H9 (cell line): ENCODE measurements around the gene SGO1. TPM values are rescaled to one million over a fixed set of nuclear protein-coding genes. Genes with fewer than 3 reads are reported as not detected.

ENCODE experiments used
- DNase-seq: peaks from one replicate; pipeline ENCODE4 v3.0.0-alpha.2; 2017
- H2AFZ ChIP-seq: one replicate; pipeline ENCODE4 v1.6.1; 2013; ENCODE audit warnings: mild to moderate bottlenecking, low read length, control low read depth, moderate library complexity
- H2AK5ac ChIP-seq: 2 replicates; pipeline ENCODE4 v1.6.1; 2013; ENCODE audit warnings: low read length, control low read depth, mixed read lengths; ENCODE audit not compliant: insufficient read length
- H2BK120ac ChIP-seq: one replicate; pipeline ENCODE4 v1.6.1; 2013; ENCODE audit warnings: low read depth, mild to moderate bottlenecking, low read length, control low read depth, inconsistent platforms; ENCODE audit not compliant: poor library complexity, severe bottlenecking
- H2BK12ac ChIP-seq: 2 replicates; pipeline ENCODE4 v1.6.1; 2013; ENCODE audit warnings: low read length, control low read depth, mixed read lengths, low read depth; ENCODE audit not compliant: insufficient read length
- H2BK15ac ChIP-seq: 2 replicates; pipeline ENCODE4 v1.6.1; 2013; ENCODE audit warnings: low read depth, low read length, control low read depth
- H2BK20ac ChIP-seq: one replicate; pipeline ENCODE4 v1.6.1; 2013; ENCODE audit warnings: low read depth, mild to moderate bottlenecking, low read length, control low read depth, inconsistent platforms; ENCODE audit not compliant: poor library complexity, severe bottlenecking
- H2BK5ac ChIP-seq: 2 replicates; pipeline ENCODE4 v1.6.1; 2013; ENCODE audit warnings: low read length, control low read depth, mixed read lengths; ENCODE audit not compliant: insufficient read length
- H3K14ac ChIP-seq: 2 replicates; pipeline ENCODE4 v1.6.1; 2013; ENCODE audit warnings: low read length, control low read depth; ENCODE audit not compliant: insufficient read depth
- H3K18ac ChIP-seq: 2 replicates; pipeline ENCODE4 v1.6.1; 2013; ENCODE audit warnings: low read depth, mild to moderate bottlenecking, mixed read lengths, low read length, control low read depth; ENCODE audit not compliant: insufficient read length
- H3K23ac ChIP-seq: 2 replicates; pipeline ENCODE4 v1.6.1; 2013; ENCODE audit warnings: low read length, control low read depth, mixed read lengths, low read depth; ENCODE audit not compliant: insufficient read length
- H3K23me2 ChIP-seq: 2 replicates; pipeline ENCODE4 v1.6.1; 2013; ENCODE audit warnings: low read depth, mild to moderate bottlenecking, mixed read lengths, low read length, control low read depth; ENCODE audit not compliant: insufficient read length, poor library complexity, severe bottlenecking
- H3K27ac ChIP-seq: 2 replicates; pipeline ENCODE4 v1.5.1; 2013; ENCODE audit warnings: low read length, control low read depth, mixed read lengths, low read depth; ENCODE audit not compliant: insufficient read length
- H3K27me3 ChIP-seq: 2 replicates; pipeline ENCODE4 v1.6.1; 2013; ENCODE audit warnings: low read length, control low read depth, inconsistent platforms; ENCODE audit not compliant: insufficient read depth
- H3K4ac ChIP-seq: 2 replicates; pipeline ENCODE4 v1.6.1; 2013; ENCODE audit warnings: low read depth, mild to moderate bottlenecking, control low read depth, inconsistent platforms, low read length, moderate library complexity
- H3K4me1 ChIP-seq: 2 replicates; pipeline ENCODE4 v1.6.1; 2013; ENCODE audit warnings: low read length, control low read depth, inconsistent platforms; ENCODE audit not compliant: insufficient read depth
- H3K4me2 ChIP-seq: 2 replicates; pipeline ENCODE4 v1.6.1; 2013; ENCODE audit warnings: low read length, control low read depth, mixed read lengths; ENCODE audit not compliant: insufficient read length, insufficient read depth
- H3K56ac ChIP-seq: 2 replicates; pipeline ENCODE4 v1.6.1; 2013; ENCODE audit warnings: low read depth, mild to moderate bottlenecking, mixed read lengths, low read length, control low read depth; ENCODE audit not compliant: insufficient read length
- H3K79me1 ChIP-seq: 2 replicates; pipeline ENCODE4 v1.6.1; 2013; ENCODE audit warnings: low read depth, mild to moderate bottlenecking, moderate library complexity, low read length, control low read depth, inconsistent platforms; ENCODE audit not compliant: insufficient read depth, poor library complexity, severe bottlenecking
- H3K79me2 ChIP-seq: 2 replicates; pipeline ENCODE4 v1.6.1; 2013; ENCODE audit warnings: low read length, control low read depth, inconsistent platforms; ENCODE audit not compliant: insufficient read depth
- H3K9ac ChIP-seq: 2 replicates; pipeline ENCODE4 v1.6.1; 2013; ENCODE audit warnings: low read length, control low read depth, mixed read lengths; ENCODE audit not compliant: insufficient read length; ENCODE audit errors: extremely low read depth
- H3K9me3 ChIP-seq: one replicate; pipeline ENCODE4 v1.6.1; 2013; ENCODE audit warnings: low read depth, low read length, inconsistent platforms; ENCODE audit not compliant: control insufficient read depth
- H3T11ph ChIP-seq: one replicate; pipeline ENCODE4 v1.6.1; 2013; ENCODE audit warnings: mild to moderate bottlenecking, low read length, control low read depth, inconsistent platforms
- H4K20me1 ChIP-seq: one replicate; pipeline ENCODE4 v1.6.1; 2013; ENCODE audit not compliant: control insufficient read depth, insufficient read length, insufficient read depth
- H4K5ac ChIP-seq: 2 replicates; pipeline ENCODE4 v1.6.1; 2013; ENCODE audit warnings: low read depth, mild to moderate bottlenecking, mixed read lengths, low read length, control low read depth; ENCODE audit not compliant: insufficient read length
- H4K8ac ChIP-seq: replicated peaks from 2 replicates; pipeline ENCODE4 v1.6.1; 2013; ENCODE audit warnings: low read length, control low read depth, mixed read lengths, low read depth; ENCODE audit not compliant: insufficient read length
- H4K91ac ChIP-seq: 2 replicates; pipeline ENCODE4 v1.6.1; 2013; ENCODE audit warnings: low read depth, mild to moderate bottlenecking, moderate library complexity, mixed read lengths, low read length, control low read depth; ENCODE audit not compliant: insufficient read length
- H3K27ac Mint-ChIP-seq, 3 experiments: 2 replicates in 2 of 3; 3 replicates in 1 of 3; pipeline ENCODE4 v1.8.0; 2020 to 2021; ENCODE audit warnings: mixed read lengths in 3 of 3, mild to moderate bottlenecking in 1 of 3, moderate library complexity in 1 of 3
- H3K27me3 Mint-ChIP-seq: 2 replicates; pipeline ENCODE4 v1.8.0; 2021; ENCODE audit warnings: low read depth, mild to moderate bottlenecking, moderate library complexity, mixed read lengths
- H3K36me3 Mint-ChIP-seq, 3 experiments: 2 replicates in 2 of 3; 3 replicates in 1 of 3; pipeline ENCODE4 v1.8.0; 2020 to 2021; ENCODE audit warnings: low read depth in 3 of 3, mixed read lengths in 3 of 3; ENCODE audit not compliant: insufficient read depth in 1 of 3
- H3K4me1 Mint-ChIP-seq, 2 experiments: 2 replicates each; pipeline ENCODE4 v1.8.0; 2020; ENCODE audit warnings: mixed read lengths in 2 of 2
- H3K4me3 Mint-ChIP-seq, 2 experiments: 2 replicates in 1 of 2; 3 replicates in 1 of 2; pipeline ENCODE4 v1.8.0; 2020 to 2021; ENCODE audit warnings: mild to moderate bottlenecking in 2 of 2, mixed read lengths in 2 of 2, moderate library complexity in 1 of 2
- H3K9me3 Mint-ChIP-seq, 2 experiments: 2 replicates in 1 of 2; 3 replicates in 1 of 2; pipeline ENCODE4 v1.8.0; 2020; ENCODE audit warnings: mild to moderate bottlenecking in 2 of 2, mixed read lengths in 2 of 2, moderate library complexity in 1 of 2
- CTCF ChIP-seq: fragments of 200-600 bp; sonication (generic); conservative IDR thresholded peaks from 3 replicates; pipeline ENCODE4 v1.8.0; 2021; ENCODE audit warnings: antibody characterized with exemption, mild to moderate bottlenecking
- WGBS: extraction: QIAGEN DNeasy Blood & Tissue Kit; methylation state at CpG from one replicate; pipeline ENCODE4 v1.1.7; 2013; ENCODE audit warnings: missing lambda C conversion rate, low lambda C conversion rate, mixed read lengths; ENCODE audit not compliant: insufficient read length; ENCODE audit errors: extremely low coverage; 5-methylcytosine and 5-hydroxymethylcytosine counted together
- total RNA-seq: library from RNA; stranded (reverse); gene quantifications from 2 replicates; pipeline ENCODE4 v1.2.1, GENCODE V29; 2021

Gene SGO1
- total RNA-seq, 1 experiment from 2014 or later, result 30.7 TPM

- peaks cover 5% of the 10 kb centered on the region for H3K4me1 ChIP-seq
- H2AFZ ChIP-seq, result no peak overlapping the region
- Mint-ChIP-seq H3K9me3 (peaks cover 0 to 6% of the 10 kb centered on the region in 2 experiments; a peak in 2 of 5 replicates), H3K27me3 (no peaks in the 10 kb centered on the region), H3K4me3 (no peak overlapping the region), H3K27ac (no peak overlapping the region), H3K36me3 (peaks cover 0 to 1% (median 0%) of the 10 kb centered on the region in 3 experiments; a peak in 1 of 7 replicates), H3K4me1 (peaks cover 15 to 18% of the 10 kb centered on the region in 2 experiments)
- H3K9ac ChIP-seq, result no peak overlapping the region
- no peak overlapping the region for H3T11ph ChIP-seq
- no peaks in the 10 kb centered on the region for H3K23me2 ChIP-seq
- DNase-seq, result no peak
- H2BK20ac ChIP-seq, result no peak overlapping the region
- no peak overlapping the region for H4K91ac ChIP-seq
- no peaks in the 10 kb centered on the region for H4K20me1 ChIP-seq
- no peak overlapping the region for H2BK15ac ChIP-seq
- no peak overlapping the region for H4K5ac ChIP-seq
- no peak for TF ChIP-seq CTCF
- WGBS, result no CpG with 5 or more reads among the region's 3 CpGs
- H3K18ac ChIP-seq, result no peak overlapping the region
- no peak overlapping the region for H3K23ac ChIP-seq
- no peaks in the 10 kb centered on the region for H3K9me3 ChIP-seq
- H3K4me2 ChIP-seq, result no peak overlapping the region
- no peak overlapping the region for H2AK5ac ChIP-seq
- H2BK120ac ChIP-seq, result no peak overlapping the region
- H3K4ac ChIP-seq, result no peak overlapping the region
- H2BK12ac ChIP-seq, result no peak overlapping the region
- H3K56ac ChIP-seq, result no peak overlapping the region
- H4K8ac ChIP-seq, result no peak overlapping the region
- H2BK5ac ChIP-seq, result no peak overlapping the region
- H3K27me3 ChIP-seq, result no peaks in the 10 kb centered on the region
- no peak overlapping the region for H3K27ac ChIP-seq
- H3K14ac ChIP-seq, result no peak overlapping the region
- no peaks in the 10 kb centered on the region for H3K79me1 ChIP-seq
- H3K79me2 ChIP-seq, result no peaks in the 10 kb centered on the region
Observed at GRCh38 chr3:20218215-20218614, 32.2 kb upstream of the SGO1 start.
